ENCODE data around the gene ZBTB17.
"Not testable (repeated sequence)": the region's sequence is repeated elsewhere in the genome, so short reads cannot be mapped to it uniquely, and the experiment has no call there.

Gene ZBTB17

DNA sequence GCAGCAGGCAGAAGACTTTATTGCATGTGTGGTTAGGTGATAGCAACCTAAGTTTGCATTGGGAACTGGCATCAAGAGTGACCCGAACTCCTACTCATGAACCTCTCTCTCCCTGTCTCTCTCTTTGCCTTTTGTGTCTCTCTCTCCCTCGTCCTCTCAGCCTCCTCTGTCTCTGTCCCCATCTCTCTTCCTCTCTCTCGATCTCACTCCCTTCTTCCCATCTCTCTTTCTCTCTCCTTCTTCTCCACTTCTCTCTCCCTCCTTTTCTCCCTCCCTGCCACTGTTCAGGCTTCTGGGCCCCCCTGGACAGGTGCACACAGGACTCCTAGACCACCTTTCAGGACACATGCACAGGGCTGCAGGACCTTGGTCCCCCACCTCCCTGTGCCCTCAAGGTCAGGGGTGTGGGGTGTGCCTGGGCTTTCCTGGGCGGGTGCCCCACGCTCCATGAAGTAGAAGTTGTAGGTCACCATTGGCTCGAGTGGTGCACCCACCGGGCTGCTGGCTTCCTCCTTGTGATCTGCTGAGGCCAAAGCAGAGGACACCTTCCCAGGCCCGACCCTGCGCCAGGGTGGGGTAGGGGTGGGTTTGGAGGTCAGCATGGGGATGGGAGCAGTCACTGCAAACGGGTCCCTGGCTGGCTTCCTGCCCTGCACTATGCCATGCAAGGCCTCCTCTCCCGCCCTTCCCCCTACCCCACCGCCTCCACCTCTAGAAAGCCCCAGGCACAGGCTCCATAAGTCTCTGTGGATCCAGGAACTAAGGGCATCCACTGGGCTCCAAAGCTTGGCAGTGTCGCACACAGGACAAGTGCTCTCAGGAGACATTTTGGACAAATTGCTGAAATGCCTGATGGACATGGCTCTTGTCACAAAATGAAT is 13.2 kb upstream of the ZBTB17 start:
- in situ Hi-C loops (cut with MboI; ENCODE audit: low sequenced_read_pairs): no loop called here

GRCh38 chr1:15985611-15986297 is 9.9 kb upstream of the ZBTB17 start:
- in situ Hi-C loops (cut with MboI; ENCODE audit: low sequenced_read_pairs): no loop called here

DNA sequence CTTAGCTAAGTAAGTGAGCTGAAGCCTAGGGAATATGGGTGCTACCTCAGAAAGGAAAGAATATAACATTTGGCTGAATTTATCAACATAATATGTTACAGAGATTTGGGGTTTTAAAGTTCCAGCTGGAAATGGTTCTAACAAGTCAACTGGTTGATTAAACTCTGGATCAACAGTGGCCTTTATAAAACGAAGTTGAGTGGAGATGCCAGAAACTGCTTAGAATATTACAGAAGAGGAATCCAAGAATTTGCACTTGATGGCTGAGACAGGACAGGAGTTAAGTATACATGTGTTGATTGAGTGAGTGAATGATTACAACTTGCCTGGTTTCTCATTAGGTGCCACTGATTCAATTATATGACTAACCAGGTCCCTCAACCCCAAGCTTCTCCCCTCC is 7.4 kb upstream of the ZBTB17 start:
- in situ Hi-C loops (cut with MboI; ENCODE audit: low sequenced_read_pairs): no loop called here

DNA sequence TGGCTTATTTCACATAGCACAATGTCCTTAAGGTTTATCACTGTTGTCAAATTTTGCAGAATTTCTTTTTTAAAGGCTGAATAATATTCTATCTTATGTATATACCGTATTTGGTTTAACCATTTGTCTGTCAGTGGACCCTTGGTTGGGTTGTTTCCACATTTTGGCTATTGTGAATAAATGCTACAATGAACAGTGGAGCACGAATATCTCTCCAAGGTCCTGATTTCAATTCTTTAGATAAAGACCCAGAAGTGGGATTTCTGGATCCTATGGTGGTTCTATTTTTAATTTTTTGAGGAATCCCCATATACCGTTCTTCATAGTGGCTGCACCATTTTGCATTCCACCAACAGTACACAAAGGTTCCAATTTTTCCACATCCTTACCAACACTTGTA is 5.8 kb upstream of the ZBTB17 start:
- in situ Hi-C loops (cut with MboI; ENCODE audit: low sequenced_read_pairs): no loop called here

DNA sequence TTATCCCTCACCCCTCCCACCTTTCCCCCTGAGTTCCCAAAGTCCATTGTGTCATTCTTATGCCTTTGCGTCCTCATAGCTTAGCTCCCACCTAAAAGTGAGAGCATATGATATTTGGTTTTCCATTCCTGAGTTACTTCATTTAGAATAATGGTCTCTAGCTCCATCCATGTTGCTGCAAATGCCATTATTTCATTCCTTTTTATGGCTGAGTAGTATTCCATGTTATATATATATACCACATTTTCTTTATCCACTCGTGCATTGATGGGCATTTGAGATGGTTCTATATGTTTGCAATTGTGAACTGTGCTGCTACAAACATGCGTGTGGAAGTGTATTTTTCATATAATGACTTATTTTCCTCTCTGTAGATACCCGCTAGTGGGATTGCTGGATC is 2.0 kb upstream of the ZBTB17 start:
- in situ Hi-C loops (cut with MboI; ENCODE audit: low sequenced_read_pairs): not testable (repeated sequence)

- in situ Hi-C loops (cut with MboI; ENCODE audit: low sequenced_read_pairs): no loop called here
Observed at GRCh38 chr1:15975358-15975804, 520 bp downstream of the ZBTB17 start.

DNA sequence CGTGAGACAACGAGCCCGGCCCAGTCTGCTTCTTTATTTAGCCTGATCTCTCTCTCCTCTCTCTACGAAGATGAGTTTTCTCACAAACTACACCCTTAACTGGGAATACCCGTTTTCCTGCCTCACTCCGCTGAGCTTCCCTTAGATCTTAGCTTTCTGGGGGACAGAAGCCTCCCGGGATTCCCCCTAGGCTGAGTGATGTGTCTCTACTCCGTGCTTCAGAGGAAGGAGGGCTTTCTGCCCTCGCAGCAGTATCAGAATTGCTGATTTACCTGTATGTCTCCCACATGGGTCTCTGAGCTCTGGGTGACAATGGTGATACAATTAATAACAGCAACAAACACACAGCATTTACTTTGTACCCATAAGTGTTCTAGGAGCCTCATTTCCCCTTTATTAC is 1.0 kb downstream of the ZBTB17 start:
- in situ Hi-C loops (cut with MboI; ENCODE audit: low sequenced_read_pairs): no loop called here

DNA sequence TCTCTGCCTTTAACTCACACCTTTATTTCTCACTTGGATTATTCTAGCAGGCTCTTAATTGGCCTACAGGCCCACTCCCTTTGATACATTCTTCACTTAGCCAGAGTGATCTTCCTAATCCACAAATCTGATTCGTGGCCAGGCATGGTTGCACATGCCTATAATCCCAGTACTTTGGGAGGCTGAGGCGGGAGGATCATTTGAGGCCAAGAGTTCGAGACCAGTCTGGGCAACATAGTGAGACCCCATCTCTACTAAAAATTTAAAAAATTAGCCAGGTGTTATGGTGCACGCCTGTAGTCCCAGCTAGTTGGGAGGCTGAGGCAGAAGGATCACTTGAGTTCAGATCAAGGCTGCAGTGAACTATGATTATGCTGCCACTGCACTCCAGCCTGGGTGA is 2.1 kb downstream of the ZBTB17 start:
- in situ Hi-C loops (cut with MboI; ENCODE audit: low sequenced_read_pairs): no loop called here

DNA sequence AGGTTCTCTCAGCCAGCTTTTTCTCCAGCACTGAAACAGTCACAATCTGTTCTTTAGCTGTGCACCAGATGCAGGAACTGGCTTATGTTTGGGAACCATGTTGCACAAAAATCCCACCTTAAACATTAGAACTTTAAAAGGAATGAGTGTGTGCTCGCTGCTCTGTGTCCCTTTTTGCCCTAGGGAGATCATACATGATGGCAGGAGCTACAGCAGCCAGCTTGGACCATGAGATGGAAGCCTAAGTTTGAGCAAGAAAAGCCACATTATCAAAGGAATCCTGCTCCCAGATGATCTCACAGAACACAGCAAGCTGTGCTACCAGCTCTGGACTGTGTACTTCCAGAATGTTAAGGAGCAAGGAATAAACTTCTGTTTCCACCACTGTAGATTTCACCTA is 3.5 kb downstream of the ZBTB17 start:
- in situ Hi-C loops (cut with MboI; ENCODE audit: low sequenced_read_pairs): no loop called here

GRCh38 chr1:15970911-15971310 is 5.0 kb downstream of the ZBTB17 start:
- in situ Hi-C loops (cut with MboI; ENCODE audit: low sequenced_read_pairs): no loop called here

DNA sequence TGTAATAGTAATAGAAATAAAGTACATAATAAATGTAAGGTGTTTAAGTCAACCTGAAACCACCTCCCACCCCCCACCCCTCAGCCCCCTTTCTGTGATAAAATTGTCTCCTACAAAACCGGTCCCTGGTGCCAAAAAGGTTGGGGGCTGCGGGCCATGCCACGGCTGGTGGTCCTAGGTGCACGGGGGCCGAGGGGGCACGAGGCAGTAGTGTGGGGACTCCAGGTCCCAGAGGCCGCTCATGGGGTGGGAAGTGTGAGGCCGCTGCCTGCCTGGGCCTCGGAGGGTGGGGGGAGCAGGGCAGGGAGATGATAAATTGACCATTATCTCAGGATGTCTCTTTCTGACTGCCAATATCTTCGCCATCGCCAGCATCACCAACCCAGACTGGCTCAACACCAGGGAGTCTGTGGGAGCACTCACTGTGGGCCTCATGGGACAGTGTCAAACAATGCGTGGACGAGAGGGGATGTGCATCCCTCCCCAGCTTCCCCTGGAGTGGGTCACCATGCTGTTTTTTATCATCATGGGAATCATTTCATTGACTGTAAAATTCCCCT is 6.5 kb downstream of the ZBTB17 start:
- in situ Hi-C loops (cut with MboI; ENCODE audit: low sequenced_read_pairs): no loop called here

DNA sequence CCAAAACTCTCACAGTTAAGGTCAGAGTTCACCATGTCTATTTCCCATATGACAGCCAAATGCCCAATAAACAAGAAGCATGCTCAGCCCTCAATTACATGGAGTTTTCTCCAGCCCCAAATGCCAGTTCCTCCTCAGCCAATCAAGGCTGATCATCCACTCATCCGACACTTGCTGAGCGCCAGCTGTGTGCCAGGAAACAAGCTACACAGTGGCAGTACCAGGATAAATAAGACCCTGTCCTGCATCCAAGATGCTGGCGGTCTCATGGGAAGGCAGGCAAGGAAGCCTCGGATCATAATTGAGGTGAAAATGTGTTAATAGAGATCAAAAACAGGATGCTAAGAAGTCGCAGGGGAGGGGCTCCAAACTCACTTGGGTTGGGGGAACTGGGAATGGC is 7.7 kb downstream of the ZBTB17 start:
- in situ Hi-C loops (cut with MboI; ENCODE audit: low sequenced_read_pairs): no loop called here

- in situ Hi-C loops (cut with MboI; ENCODE audit: low sequenced_read_pairs): no loop called here
Observed at GRCh38 chr1:15966956-15967344, 9.0 kb downstream of the ZBTB17 start.

DNA sequence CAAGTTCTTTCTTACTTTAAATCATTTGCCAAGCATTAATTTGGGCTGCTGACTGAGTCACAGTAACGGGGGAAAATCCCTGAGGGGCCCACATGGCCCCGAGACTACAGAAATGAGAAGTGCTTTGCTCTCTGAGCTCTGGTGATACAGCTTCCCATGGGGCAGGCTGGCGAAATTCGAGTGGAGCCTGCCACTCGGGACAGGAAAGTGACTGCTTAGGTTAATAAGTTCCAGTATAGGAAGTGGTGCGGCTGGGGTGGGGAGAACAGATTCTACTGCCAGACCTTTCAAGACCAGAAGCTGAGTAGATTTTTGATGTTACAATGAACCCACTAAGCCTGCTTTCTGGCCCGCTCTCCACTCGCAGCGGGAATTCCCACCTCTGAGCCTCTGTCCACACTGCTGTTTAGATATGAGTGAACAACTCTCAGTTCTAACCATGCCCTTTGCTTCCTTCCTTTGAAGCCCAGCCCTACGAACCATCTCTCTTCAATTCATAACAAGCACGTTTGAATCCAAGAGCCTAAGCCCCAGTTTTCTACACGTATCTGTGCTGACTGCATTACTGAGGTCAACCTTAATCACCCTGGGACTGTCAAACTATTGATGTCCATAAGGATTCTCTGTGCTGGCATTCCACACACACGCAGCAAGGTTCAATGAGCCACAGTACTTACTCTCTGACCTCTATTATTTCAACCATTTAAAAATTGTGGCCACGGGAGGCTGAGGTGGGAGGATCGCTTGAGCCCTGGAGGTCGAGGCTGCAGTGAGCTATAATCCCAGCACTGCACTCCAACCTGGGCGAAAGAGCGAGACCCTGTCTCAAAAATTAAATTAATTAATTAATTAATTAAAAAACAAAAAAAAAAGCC is 9.6 kb downstream of the ZBTB17 start:
- in situ Hi-C loops (cut with MboI; ENCODE audit: low sequenced_read_pairs): no loop called here

GRCh38 chr1:15965228-15965767 is 10.6 kb downstream of the ZBTB17 start:
- in situ Hi-C loops (cut with MboI; ENCODE audit: low sequenced_read_pairs): no loop called here

GRCh38 chr1:15963968-15964648 is 11.8 kb downstream of the ZBTB17 start:
- in situ Hi-C loops (cut with MboI; ENCODE audit: low sequenced_read_pairs): no loop called here

DNA sequence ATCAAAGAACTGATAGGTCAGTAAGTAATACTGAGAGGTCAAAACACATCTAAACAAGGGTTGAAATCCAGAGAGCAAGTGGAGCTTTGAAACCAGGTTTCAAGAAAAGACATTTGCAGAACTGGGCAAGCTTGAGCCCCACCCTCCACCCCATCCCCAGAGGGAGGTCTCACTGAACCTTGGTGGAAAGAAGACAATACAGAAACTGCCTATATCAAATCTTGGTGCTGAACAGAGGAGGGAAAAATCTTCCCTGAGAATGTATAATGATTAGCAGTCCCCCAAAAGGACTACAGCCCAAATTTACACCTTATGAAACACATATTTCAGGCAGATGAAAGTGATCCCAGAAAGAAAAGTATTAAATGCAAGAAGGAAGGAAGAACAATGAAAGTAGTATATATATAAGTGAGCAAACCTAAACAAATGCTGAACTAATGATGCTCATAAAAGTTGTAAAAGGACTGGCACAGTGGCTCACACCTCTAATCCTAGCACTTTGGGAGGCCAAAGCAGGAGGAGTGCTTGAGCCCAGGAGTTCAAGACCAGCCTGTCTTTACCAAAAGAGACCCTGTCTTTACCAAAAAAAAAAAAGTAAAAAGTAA is 12.4 kb downstream of the ZBTB17 start:
- in situ Hi-C loops (cut with MboI; ENCODE audit: low sequenced_read_pairs): no loop called here

- in situ Hi-C loops (cut with MboI; ENCODE audit: low sequenced_read_pairs): no loop called here
Observed at GRCh38 chr1:15962671-15963362, 13.1 kb downstream of the ZBTB17 start.

DNA sequence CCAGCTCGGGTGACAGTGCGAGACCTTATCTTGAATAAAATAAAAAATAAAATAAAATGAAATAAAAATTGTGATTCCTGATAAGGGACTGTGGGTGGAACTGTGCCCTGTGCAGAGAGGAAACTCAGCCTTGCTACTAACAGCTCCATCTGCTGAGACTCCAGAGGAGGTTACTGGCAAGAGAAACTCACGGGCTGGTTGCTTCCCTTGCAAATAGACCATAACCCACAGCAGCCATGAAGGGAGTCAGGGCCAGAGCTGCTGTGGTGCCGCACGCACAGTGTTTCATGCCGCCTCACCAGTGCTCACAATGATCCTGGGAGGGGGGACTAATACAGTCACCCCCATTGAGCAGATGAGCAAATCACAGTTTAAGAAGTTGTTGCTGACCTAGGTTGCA is 13.7 kb downstream of the ZBTB17 start:
- in situ Hi-C loops (cut with MboI; ENCODE audit: low sequenced_read_pairs): no loop called here

Measured in HL-60/S4 treated with retinoic acid at 250 ng/mL for 4 days and 3 days (cell line).